Measurements from ENCODE around the gene CAND2.
"Not testable (repeated sequence)": the region's sequence is repeated elsewhere in the genome, so short reads cannot be mapped to it uniquely, and the experiment has no call there.

DNA sequence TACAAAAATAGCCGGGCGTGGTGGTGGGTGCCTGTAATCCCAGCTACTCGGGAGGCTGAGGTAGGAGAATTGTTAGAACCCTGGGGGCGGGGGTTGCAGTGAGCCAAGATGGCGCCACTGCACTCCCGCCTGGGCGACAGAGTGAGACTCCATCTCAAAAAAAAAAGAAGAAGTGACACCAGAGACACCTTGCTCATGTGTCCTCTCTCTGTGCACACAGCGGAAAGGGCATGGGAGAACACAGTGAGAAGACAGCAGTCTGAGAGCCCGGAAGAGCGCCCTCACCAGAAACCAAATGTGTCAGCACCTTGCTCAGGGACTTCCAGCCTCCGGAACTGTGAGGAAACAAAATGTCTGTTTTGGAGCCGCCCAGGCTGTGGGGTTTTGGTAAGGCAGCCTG is 85.4 kb downstream of the CAND2 start:
- not testable (repeated sequence) for TF ChIP-seq CTCF, POLR2A (IDR thresholded peaks at IDR 0.05)

All from testis (tissue), 2 donors.